Activated CD4-positive, alpha-beta T cell treated with anti-CD3 and anti-CD28 coated beads, Interleukin-2, amount 10 ng/mL, durations not matched to agents 24 days and 14 days (primary cell): ENCODE measurements around the gene OR52A5. TPM values are rescaled to one million over a fixed set of nuclear protein-coding genes. Genes with fewer than 3 reads are reported as not detected.
"Not testable (repeated sequence)": the region's sequence is repeated elsewhere in the genome, so short reads cannot be mapped to it uniquely, and the experiment has no call there.

Source experiments
- DNase-seq: peaks from one replicate; pipeline ENCODE4 v3.0.0; 2022
- H3K27ac Mint-ChIP-seq: one replicate; pipeline ENCODE4 v1.8.0; 2022; ENCODE audit warnings: mild to moderate bottlenecking, mixed read lengths
- H3K27me3 Mint-ChIP-seq: one replicate; pipeline ENCODE4 v1.8.0; 2022; ENCODE audit warnings: mixed read lengths
- H3K36me3 Mint-ChIP-seq: one replicate; pipeline ENCODE4 v1.8.0; 2022; ENCODE audit warnings: low read depth, mild to moderate bottlenecking, mixed read lengths
- H3K4me1 Mint-ChIP-seq: one replicate; pipeline ENCODE4 v1.8.0; 2021; ENCODE audit warnings: mixed read lengths
- H3K4me3 Mint-ChIP-seq: one replicate; pipeline ENCODE4 v1.8.0; 2022; ENCODE audit warnings: mild to moderate bottlenecking, moderate library complexity, mixed read lengths
- H3K9me3 Mint-ChIP-seq: one replicate; pipeline ENCODE4 v1.8.0; 2021; ENCODE audit warnings: mixed read lengths
- intact Hi-C: fragments of 100-400 bp; cut with micrococcal nuclease; formaldehyde crosslinking; loops from one replicate; pipeline ENCODE4 v1.15.1; 2023
- total RNA-seq: library from RNA; stranded (reverse); gene quantifications from 2 replicates; pipeline ENCODE4 v1.2.3, GENCODE V29; 2022

Gene OR52A5
- not detected in 2 replicates for total RNA-seq

- no peaks in the 10 kb centered on the region for H3K4me1 Mint-ChIP-seq
- no peak for DNase-seq
- no peaks in the 10 kb centered on the region for H3K9me3 Mint-ChIP-seq
- H3K27me3 Mint-ChIP-seq, result no peaks in the 10 kb centered on the region
- no peak within 1 kb of the TSS for H3K27ac Mint-ChIP-seq
- no peak within 1 kb of the TSS for H3K4me3 Mint-ChIP-seq
- intact Hi-C loops, result no loop called here
- no peaks in the 10 kb centered on the region for H3K36me3 Mint-ChIP-seq
Observed at GRCh38 chr11:5137996-5138395, at the start of gene OR52A5. TSS of gene OR52A5 (minus strand) at chr11:5138356. CDS start at chr11:5132642, 5,714 bp downstream.

DNA sequence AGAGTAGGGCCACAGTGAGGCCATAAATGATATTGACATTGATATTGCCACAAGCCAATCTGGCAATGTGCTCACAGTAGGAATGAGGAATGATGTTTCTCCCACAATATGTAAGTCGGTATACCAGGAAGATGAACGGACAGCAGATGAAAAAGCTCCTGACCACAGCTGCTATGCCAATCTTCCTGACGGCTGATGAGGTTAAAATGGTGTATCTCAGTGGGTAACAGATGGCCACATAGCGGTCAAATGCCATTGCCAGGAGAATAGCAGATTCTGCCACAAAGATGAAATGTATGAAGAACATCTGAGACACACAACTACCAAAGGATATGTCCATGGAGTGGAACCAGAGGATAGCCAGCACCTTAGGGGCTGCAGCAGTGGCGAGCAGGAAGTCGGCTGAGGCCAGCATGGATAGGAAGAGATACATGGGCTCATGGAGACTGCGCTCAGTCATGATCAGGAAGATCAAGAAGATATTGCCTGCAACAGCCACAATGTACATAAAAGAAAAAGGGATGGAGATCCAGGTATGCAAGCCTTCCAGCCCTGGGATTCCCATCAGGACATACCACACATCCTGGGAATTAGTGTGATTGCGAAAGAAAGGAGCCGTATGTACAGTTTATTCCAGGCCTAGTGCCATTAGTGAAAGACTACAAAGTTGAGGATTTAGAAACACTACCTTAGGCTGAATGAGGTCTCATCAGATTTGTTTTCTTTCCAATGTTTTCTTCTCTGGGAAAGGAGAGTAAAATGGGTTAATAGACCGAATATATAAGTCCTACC, 40.1 kb upstream of the OR52A5 start:
- Mint-ChIP-seq H3K9me3 (no peaks in the 10 kb centered on the region), H3K4me3 (no peak overlapping the region), H3K27me3 (no peaks in the 10 kb centered on the region), H3K4me1 (no peaks in the 10 kb centered on the region), H3K27ac (no peak overlapping the region), H3K36me3 (no peaks in the 10 kb centered on the region)
- DNase-seq, result no peak
- intact Hi-C loops, result no loop called here

DNA sequence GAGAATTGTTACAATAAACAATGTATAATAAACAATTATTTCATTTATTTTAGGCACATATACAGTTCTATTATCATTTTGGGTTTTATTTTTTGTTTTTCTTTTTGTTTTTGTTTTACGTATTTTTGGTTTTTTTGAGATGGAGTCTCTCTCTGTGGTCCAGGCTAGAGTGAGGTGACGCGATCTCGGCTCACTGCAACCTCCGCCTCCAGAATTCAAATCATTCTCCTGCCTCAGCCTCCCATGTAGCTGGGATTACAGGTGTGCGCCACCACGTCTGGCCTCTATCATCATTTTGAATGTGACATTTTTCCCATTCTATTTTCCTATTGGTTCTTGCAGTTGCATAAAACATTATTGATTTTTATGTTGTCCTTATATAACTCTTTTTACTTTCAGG, 36.8 kb upstream of the OR52A5 start:
- H3K27ac Mint-ChIP-seq, result no peak overlapping the region
- H3K4me1 Mint-ChIP-seq, result no peaks in the 10 kb centered on the region
- H3K4me3 Mint-ChIP-seq, result no peak overlapping the region
- H3K27me3 Mint-ChIP-seq, result no peaks in the 10 kb centered on the region
- no peaks in the 10 kb centered on the region for H3K36me3 Mint-ChIP-seq
- no peak for DNase-seq
- H3K9me3 Mint-ChIP-seq, result no peaks in the 10 kb centered on the region
- intact Hi-C loops, result no loop called here

- Mint-ChIP-seq H3K9me3 (no peaks in the 10 kb centered on the region), H3K4me1 (no peaks in the 10 kb centered on the region), H3K36me3 (no peaks in the 10 kb centered on the region), H3K27me3 (no peaks in the 10 kb centered on the region), H3K4me3 (no peak overlapping the region), H3K27ac (no peak overlapping the region)
- intact Hi-C loops, result no loop called here
- no peak for DNase-seq
Observed at GRCh38 chr11:5171856-5172255, 33.7 kb upstream of the OR52A5 start.

DNA sequence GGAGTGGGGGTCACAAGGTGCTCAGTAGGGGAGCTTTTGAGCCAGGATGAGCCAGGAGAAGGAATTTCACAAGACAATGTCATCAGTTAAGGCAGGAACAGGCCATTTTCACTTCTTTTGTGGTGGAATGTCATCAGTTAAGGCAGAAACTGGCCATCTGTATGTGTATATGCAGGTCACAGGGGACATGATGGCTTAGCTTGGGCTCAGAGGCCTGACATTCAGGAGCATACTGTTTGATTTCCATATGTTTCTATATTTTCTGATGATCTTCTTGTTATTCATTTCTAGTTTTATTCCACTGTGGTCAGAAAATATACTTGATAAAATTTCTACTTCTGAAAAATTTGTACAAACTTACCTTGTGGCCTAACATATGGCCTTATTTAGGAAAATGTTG, 27.7 kb upstream of the OR52A5 start:
- H3K4me3 Mint-ChIP-seq, DNase-seq, intact Hi-C loops, H3K36me3 Mint-ChIP-seq, H3K27ac Mint-ChIP-seq, H3K4me1 Mint-ChIP-seq, H3K9me3 Mint-ChIP-seq, H3K27me3 Mint-ChIP-seq: not testable (repeated sequence)

DNA sequence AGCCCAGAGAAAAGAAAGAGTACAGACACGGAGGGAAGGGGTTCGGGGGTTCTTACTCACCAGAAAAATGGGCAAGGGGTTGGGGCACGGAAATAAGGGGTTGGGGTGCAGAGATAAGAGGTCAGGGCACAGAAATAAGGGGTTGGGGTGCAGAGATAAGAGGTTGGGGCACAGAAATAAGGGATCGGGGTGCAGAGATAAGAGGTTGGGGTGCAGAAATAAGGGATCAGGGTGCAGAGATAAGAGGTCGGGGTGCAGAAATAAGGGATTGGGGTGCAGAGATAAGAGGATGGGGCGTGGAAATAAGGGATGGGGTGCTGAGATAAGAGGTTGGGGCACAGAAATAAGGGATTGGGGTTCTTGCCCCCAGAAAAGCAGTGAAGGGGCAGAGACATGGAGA, 26.7 kb upstream of the OR52A5 start:
- H3K4me1 Mint-ChIP-seq, H3K4me3 Mint-ChIP-seq, H3K9me3 Mint-ChIP-seq, H3K27ac Mint-ChIP-seq, intact Hi-C loops, DNase-seq, H3K36me3 Mint-ChIP-seq, H3K27me3 Mint-ChIP-seq: not testable (repeated sequence)

DNA sequence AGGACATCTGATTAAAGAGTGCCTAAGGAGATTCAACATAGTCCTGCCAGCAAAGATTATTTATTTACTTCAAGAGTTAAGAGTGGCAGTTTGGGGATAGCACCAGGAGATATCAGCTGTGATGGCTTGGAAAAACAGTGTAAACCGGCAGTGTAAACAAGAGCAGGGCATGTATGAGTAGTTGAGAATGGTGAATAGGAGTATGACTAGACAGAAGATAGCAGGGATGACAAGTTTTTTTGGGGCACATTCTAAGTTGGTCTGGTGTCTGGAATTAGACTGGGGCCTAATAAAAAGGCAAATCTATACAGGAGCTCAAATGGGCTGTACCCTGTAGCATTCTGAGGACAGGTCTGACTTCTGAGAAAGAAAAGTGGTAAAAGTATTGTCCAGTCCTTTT, 22.9 kb upstream of the OR52A5 start:
- DNase-seq, intact Hi-C loops, H3K9me3 Mint-ChIP-seq, H3K4me3 Mint-ChIP-seq, H3K27me3 Mint-ChIP-seq, H3K4me1 Mint-ChIP-seq, H3K27ac Mint-ChIP-seq, H3K36me3 Mint-ChIP-seq: not testable (repeated sequence)

- intact Hi-C loops, H3K36me3 Mint-ChIP-seq, H3K27me3 Mint-ChIP-seq, DNase-seq, H3K27ac Mint-ChIP-seq, H3K9me3 Mint-ChIP-seq, H3K4me1 Mint-ChIP-seq, H3K4me3 Mint-ChIP-seq: not testable (repeated sequence)
Observed at GRCh38 chr11:5160217-5160616, 22.1 kb upstream of the OR52A5 start.

GRCh38 chr11:5159806-5160205, 21.6 kb upstream of the OR52A5 start:
- intact Hi-C loops, result no loop called here
- no peak for DNase-seq
- no peak overlapping the region for H3K27ac Mint-ChIP-seq
- H3K9me3 Mint-ChIP-seq, result no peaks in the 10 kb centered on the region
- no peaks in the 10 kb centered on the region for H3K36me3 Mint-ChIP-seq
- H3K4me1 Mint-ChIP-seq, result no peaks in the 10 kb centered on the region
- H3K27me3 Mint-ChIP-seq, result no peaks in the 10 kb centered on the region
- H3K4me3 Mint-ChIP-seq, result no peak overlapping the region

DNA sequence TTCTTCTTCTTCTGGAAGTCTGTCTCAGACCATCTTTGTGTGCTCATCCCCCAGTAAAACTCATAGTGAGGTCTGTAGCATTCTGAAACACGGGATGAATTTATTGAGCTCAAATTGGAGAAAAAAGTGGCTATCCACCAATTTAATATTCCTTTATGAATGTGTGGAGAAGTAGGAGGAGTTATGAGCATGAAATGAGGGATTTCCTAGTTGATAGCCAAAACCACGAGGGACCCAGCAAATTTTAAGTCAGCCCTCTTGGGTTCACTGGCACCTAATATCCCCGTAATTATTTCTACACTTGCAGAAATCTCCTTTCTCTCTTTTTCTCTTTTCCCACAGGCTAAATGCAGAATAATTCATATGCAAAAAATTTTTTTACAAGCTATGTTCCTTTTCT, 16.5 kb upstream of the OR52A5 start, which contains the start of gene OR52A1:
OR52A1 (minus strand) TSS at position 101 of the 400 bp plus-strand sequence. CDS start 2,388 bp downstream, outside the sequence.
- Mint-ChIP-seq H3K4me3 (no peak within 1 kb of the TSS), H3K27ac (no peak within 1 kb of the TSS), H3K4me1 (no peaks in the 10 kb centered on the region), H3K27me3 (no peaks in the 10 kb centered on the region), H3K36me3 (no peaks in the 10 kb centered on the region), H3K9me3 (no peaks in the 10 kb centered on the region)
- DNase-seq, result no peak
- intact Hi-C loops, result no loop called here

DNA sequence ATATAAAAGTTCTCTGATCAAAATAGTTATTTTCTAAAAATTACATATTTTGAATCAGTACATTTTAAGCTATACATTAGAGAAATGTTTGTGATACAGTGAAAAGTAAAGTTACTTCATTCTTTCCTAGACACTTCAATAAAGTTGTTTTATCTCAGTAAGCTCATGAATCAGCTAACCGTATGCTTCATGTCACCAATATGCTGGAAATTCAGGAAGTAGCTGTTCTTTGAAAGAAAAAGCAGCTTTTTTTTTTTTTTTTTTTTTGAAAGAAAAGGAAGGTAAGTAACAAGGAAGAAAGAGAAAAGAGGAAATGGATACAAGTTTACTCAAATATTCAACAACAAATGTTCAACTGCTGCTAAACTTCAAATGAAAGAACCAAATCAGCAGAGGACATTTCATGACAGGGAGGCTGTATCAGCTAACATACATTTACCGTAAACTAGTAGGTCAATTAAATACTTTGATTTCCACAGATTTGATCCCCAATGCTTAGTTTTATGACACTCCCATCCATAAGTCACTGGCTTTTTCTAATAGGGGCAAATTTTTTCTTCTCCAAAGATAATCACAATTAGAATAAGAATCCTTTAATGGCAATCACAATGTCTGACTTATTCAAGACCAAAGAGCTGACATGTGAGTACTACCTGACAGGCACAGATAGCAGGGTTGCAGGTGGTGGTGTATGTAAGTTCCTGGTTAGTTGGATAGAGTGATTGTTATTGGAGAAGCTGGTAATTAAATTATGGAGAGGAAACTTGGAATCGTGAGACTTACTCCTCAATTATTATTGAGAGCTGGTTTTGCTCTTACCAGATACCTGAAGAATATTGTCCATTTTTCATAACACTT, 15.6 kb upstream of the OR52A5 start:
- Mint-ChIP-seq H3K36me3 (no peaks in the 10 kb centered on the region), H3K4me1 (no peaks in the 10 kb centered on the region), H3K4me3 (no peak overlapping the region), H3K9me3 (no peaks in the 10 kb centered on the region), H3K27me3 (no peaks in the 10 kb centered on the region), H3K27ac (no peak overlapping the region)
- intact Hi-C loops, result no loop called here
- DNase-seq, result no peak

DNA sequence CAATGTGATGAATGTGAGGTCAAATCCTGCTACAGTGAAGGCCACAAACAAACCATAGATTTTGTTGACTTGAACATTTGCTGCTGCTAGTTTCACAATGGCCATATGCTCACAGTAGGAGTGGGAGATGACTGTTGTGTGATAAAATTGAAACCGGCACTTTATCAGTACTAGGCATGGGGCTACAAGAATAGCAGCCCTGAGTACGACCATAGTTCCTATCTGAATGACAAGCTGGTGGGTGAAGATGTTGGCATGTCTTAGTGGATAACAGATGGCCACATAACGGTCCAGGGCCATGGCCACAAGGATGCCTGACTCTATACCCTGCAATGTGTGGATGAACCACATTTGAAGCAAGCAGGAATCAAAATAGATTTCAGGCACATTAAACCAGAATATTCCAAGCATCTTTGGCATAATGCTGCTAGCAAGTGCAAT, 13.6 kb upstream of the OR52A5 start:
- intact Hi-C loops, result no loop called here
- Mint-ChIP-seq H3K9me3 (no peaks in the 10 kb centered on the region), H3K4me1 (no peaks in the 10 kb centered on the region), H3K27me3 (no peaks in the 10 kb centered on the region), H3K4me3 (no peak overlapping the region), H3K36me3 (no peaks in the 10 kb centered on the region), H3K27ac (no peak overlapping the region)
- no peak for DNase-seq

GRCh38 chr11:5144206-5144605, 6.0 kb upstream of the OR52A5 start:
- H3K4me3 Mint-ChIP-seq, DNase-seq, H3K4me1 Mint-ChIP-seq, H3K27ac Mint-ChIP-seq, H3K36me3 Mint-ChIP-seq, H3K9me3 Mint-ChIP-seq, intact Hi-C loops, H3K27me3 Mint-ChIP-seq: not testable (repeated sequence)

DNA sequence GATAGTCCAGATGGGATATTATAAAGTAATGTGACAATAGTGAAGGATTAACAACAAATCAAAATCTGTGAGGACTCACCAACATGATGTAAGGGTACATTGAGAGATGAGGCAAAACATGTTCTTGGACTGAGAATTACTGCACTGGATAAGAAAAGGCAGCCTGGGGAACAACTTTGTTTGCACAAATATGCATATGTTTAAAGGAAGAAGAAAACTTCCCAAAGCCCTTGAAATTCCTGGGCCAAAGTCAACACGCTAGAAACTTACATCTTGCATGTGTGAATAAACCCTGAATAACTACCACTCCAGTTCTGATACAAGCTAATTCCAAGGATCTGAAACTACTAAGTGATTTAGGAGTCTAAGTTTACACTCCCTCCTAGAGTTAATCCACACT, 1.1 kb downstream of the OR52A5 start:
- Mint-ChIP-seq H3K4me3 (no peak overlapping the region), H3K27me3 (no peaks in the 10 kb centered on the region), H3K27ac (no peak overlapping the region), H3K36me3 (no peaks in the 10 kb centered on the region), H3K4me1 (no peaks in the 10 kb centered on the region), H3K9me3 (no peaks in the 10 kb centered on the region)
- DNase-seq, result no peak
- intact Hi-C loops, result no loop called here
